ENCODE data around the gene BCL2.
"Not testable (repeated sequence)": the region's sequence is repeated elsewhere in the genome, so short reads cannot be mapped to it uniquely, and the experiment has no call there.

Gene BCL2

DNA sequence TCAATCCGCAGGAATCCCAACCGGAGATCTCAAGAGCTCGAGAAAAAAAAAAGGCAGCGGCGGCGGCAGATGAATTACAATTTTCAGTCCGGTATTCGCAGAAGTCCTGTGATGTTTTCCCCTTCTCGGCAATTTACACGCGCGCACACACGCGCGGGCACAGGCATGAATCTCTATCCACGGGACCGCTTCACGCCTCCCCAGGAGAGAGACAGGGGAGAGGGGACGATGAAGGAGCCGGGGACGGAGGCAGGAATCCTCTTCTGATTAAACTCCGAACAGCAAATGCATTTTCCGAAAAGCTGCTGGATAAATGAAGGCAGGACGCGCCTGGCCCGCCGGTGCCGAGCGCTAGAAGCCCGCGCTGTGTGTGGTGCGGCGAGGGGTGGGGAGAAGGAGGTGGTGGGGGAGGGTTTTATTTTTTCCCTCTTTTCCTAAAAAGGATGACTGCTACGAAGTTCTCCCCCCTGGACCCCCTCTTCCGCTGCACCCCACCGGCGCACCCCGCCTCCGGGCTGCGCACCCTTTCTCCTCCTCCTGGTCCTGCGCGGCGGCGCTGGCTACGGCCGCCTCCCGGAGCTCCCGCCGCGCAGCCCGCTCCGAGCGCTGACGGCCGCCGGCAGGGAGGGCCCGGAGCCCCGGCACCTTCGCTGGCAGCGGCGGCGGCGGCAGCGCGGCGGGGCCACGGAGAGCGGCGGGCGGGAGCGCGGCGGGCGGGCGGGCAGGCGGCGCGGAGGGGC lies at the start of gene BCL2:
TSS of gene BCL2 (minus strand) at position 387 of the 740 bp plus-strand sequence.
- Mint-ChIP-seq H3K4me1 (ENCODE audit: low read depth) (peaks cover 29% of the 10 kb centered on the region), H3K27ac (peak within 1 kb of the TSS; percentile 90), H3K36me3 (ENCODE audit: low read depth) (peaks cover 39% of the 10 kb centered on the region), H3K4me3 (peak within 1 kb of the TSS; percentile 88), H3K9me3 (no peaks in the 10 kb centered on the region), H3K27me3 (ENCODE audit: low read depth) (no peaks in the 10 kb centered on the region)
- no peak for DNase-seq (ENCODE audit: low spot score)

DNA sequence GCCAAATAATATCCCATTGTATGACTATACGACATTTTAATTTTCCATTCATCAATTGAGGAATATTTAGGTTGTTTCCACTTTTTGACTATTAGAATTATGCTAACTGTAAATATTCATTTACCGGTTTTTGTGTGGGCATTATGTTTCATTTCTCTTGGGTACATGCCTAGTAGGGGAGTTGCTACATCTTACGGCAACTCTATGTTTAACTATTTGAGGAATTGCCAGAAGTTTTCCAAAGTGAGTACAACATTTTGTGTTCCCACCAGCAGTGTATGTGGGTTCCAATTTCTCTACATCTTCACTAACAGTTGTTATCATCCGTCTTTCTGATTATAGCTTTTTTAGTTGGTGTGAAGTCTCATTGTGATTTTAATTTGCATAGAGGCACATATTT lies 49.0 kb upstream of the BCL2 start:
- DNase-seq (ENCODE audit: low spot score) = no peak
- peaks cover 33% of the 10 kb centered on the region for H3K4me1 Mint-ChIP-seq (ENCODE audit: low read depth)
- peak overlapping the region; percentile 88 for H3K4me3 Mint-ChIP-seq
- H3K27me3 Mint-ChIP-seq (ENCODE audit: low read depth) = no peaks in the 10 kb centered on the region
- H3K36me3 Mint-ChIP-seq (ENCODE audit: low read depth) = peaks cover 18% of the 10 kb centered on the region
- H3K9me3 Mint-ChIP-seq = peaks cover 26% of the 10 kb centered on the region
- H3K27ac Mint-ChIP-seq = no peak overlapping the region

DNA sequence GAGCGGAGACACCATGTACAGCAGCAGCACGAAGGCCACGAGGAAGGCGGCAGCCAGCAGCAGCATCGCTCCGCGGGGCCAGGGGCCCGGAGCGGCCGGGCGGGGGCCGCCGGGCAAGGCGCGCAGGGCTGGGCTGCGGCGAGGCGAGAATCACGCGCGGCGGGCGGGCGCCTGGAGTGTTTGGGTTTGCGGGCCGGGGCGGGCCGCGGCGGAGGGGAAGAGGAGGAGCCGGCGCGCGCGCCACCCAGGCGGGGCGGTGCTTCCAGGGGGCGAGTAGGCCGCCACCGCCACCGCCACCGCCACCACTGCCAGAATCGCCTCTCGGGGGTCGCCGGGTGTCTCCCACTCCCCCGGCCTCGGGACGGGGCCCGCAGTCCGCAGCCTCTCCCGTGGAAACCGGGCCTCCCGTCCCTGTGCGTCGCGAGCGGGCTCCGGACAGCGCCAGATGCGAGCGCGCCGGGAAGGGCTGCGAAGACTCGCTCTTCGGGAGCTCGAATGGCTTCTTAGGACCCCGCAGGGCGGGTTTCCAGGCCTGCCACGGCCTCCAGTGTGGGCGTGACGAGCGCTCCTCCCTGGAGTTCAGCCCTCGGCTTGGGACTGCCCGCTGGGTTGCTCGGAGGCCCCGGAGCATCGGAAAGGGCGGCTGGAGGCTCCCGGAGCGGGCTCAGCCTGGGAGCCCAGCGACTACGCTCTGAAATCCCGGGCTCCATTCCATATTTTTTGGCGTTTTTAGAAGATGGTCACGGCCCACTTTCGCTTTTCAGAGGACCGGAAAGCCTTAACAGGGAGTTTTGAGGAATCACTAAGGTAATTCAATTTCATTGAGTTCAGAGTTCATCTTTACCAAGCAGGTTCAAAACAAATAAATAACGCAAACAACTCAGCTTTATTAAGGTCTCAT lies 47.7 kb upstream of the BCL2 start, which contains the start of gene KDSR:
TSS of gene KDSR (minus strand) at position 154 of the 901 bp plus-strand sequence. CDS start at position 66, 88 bp downstream.
- Mint-ChIP-seq H3K36me3 (ENCODE audit: low read depth) (peaks cover 20% of the 10 kb centered on the region), H3K9me3 (peaks cover 27% of the 10 kb centered on the region), H3K4me1 (ENCODE audit: low read depth) (peaks cover 35% of the 10 kb centered on the region), H3K27me3 (ENCODE audit: low read depth) (no peaks in the 10 kb centered on the region), H3K4me3 (peak within 1 kb of the TSS; percentile 98), H3K27ac (peak within 1 kb of the TSS; percentile 85)
- DNase-seq (ENCODE audit: low spot score) = peak; percentile 84

DNA sequence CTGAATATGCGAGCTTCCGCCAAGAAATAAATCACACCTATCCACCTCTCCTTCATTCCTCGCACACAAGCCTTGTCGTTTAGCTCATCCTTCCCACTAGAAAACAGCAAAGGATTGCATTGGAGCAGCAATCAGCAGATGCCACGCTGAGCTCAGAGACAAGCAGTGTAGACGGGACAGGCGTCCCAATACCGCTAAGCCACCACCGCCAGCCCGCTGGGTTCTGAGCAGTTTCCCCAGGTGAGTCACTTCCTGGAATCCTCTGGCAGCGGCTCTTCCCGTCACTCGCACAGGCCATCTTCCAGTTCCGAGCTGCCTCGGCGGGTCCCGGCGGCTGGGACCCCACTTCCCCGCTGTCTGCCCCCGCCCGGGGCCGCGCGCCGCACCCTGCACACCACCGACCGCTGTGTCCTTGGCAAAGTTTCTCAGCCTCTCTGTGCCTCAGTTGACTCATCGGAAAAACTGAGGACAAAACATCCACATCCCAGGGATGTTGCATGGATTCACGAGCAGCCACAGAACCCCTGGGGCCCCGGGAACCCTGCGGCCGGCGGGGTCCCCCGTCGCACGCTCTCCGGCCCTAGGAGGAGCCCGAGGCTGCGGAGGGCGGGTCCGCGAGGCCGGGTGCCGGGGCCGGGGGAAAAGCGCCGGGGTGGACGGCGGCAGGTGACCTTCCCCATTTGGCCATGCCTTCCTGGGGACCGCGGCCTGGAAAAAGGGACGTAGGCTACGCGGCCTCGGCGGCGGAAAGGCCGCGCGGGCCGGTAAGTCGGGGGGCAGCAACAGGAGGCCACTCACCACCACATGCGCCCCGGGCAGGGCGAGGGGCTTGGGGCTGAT lies 46.9 kb upstream of the BCL2 start:
- Mint-ChIP-seq H3K27me3 (ENCODE audit: low read depth) (no peaks in the 10 kb centered on the region), H3K4me1 (ENCODE audit: low read depth) (peaks cover 35% of the 10 kb centered on the region), H3K27ac (peak overlapping the region; percentile 85), H3K4me3 (peak overlapping the region; percentile 98), H3K36me3 (ENCODE audit: low read depth) (peaks cover 25% of the 10 kb centered on the region), H3K9me3 (peaks cover 27% of the 10 kb centered on the region)
- DNase-seq (ENCODE audit: low spot score) = peak; percentile 72

DNA sequence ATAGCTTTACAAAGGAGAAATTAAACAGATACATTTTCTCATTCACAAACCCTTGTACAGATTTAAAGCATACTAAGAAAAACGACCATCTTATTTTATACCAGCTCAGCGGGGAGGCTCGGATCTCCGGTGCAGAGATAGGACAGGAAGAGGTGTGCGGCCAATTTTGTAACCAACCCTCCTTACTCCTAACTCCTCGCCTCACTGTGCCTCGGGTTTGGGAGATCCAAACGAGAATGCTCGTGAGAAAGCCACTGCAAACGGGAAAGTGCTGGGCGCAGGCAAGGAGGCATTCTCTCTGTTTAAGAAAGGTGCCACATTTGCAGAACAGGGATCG lies 46.3 kb upstream of the BCL2 start:
- DNase-seq (ENCODE audit: low spot score) = no peak
- H3K27me3 Mint-ChIP-seq (ENCODE audit: low read depth) = no peaks in the 10 kb centered on the region
- peak overlapping the region; percentile 98 for H3K4me3 Mint-ChIP-seq
- peaks cover 35% of the 10 kb centered on the region for H3K4me1 Mint-ChIP-seq (ENCODE audit: low read depth)
- peaks cover 27% of the 10 kb centered on the region for H3K36me3 Mint-ChIP-seq (ENCODE audit: low read depth)
- peaks cover 27% of the 10 kb centered on the region for H3K9me3 Mint-ChIP-seq
- peak overlapping the region; percentile 85 for H3K27ac Mint-ChIP-seq

DNA sequence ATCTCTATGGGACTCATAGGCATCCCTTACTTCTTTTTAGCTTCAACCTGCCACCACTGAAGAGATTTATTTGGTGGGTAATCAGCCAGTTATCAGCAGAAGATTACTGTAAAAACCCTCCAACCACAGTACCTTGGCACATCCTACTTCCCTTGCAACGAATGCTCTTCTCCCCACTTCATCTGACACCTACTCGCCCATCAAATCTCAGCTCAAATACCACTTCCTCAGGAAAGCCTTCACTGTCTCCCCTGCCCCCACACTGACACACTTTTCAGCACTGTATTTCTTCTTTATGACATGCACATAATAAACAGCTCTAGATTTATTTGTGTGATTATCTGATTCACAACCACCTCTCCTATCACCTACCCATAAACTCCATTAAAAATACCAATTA lies 44.4 kb upstream of the BCL2 start:
- Mint-ChIP-seq H3K9me3 (peaks cover 14% of the 10 kb centered on the region), H3K4me1 (ENCODE audit: low read depth) (peaks cover 34% of the 10 kb centered on the region), H3K27ac (no peak overlapping the region), H3K36me3 (ENCODE audit: low read depth) (peaks cover 23% of the 10 kb centered on the region), H3K27me3 (ENCODE audit: low read depth) (no peaks in the 10 kb centered on the region), H3K4me3 (no peak overlapping the region)
- DNase-seq (ENCODE audit: low spot score) = peak; percentile 8

DNA sequence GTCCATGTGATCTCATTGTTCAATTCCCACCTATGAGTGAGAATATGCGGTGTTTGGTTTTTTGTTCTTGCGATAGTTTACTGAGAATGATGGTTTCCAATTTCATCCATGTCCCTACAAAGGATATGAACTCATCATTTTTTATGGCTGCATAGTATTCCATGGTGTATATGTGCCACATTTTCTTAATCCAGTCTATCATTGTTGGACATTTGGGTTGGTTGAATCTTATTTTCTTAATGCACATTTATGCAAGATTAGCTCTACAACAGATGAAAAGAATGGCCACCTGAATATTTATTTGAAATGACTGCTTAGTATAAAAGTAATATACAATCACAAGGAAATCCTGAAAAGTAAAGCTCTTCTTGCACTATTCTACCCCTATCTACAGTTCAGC lies 43.9 kb upstream of the BCL2 start:
- H3K36me3 Mint-ChIP-seq (ENCODE audit: low read depth) = peaks cover 20% of the 10 kb centered on the region
- H3K27me3 Mint-ChIP-seq (ENCODE audit: low read depth); DNase-seq (ENCODE audit: low spot score): not testable (repeated sequence)

DNA sequence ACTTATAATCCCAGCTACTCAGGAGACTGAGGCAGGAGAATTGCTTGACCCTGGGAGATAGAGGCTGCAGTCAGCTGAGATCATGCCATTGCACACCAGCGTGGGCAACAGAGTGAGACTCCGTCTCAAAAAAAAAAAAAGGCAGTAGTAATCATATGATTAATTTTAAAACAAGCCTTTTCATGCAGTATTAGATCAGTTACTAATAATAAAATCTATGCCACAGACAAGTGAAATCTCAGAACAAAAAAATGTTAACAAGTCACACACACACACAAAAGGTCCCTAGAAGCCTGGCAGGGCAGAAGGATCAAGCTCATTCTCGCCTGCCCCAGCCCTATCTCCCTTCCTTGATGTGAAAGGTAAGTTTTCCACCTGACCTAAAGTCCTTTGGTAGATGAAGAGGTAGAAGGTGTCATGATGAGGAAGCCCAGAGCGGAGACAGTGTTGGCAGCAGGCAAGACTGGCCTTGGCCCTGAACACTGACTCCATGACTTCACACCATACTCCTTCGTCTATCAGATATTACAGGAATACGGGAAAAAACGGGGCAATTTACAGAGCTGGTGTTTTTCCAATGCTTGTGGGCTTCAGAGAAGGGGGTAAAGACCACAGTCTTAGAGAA lies 36.8 kb upstream of the BCL2 start:
- H3K27ac Mint-ChIP-seq = no peak overlapping the region
- no peaks in the 10 kb centered on the region for H3K27me3 Mint-ChIP-seq (ENCODE audit: low read depth)
- H3K4me1 Mint-ChIP-seq (ENCODE audit: low read depth) = no peaks in the 10 kb centered on the region
- no peak for DNase-seq (ENCODE audit: low spot score)
- no peak overlapping the region for H3K4me3 Mint-ChIP-seq
- H3K36me3 Mint-ChIP-seq (ENCODE audit: low read depth) = peaks cover 28% of the 10 kb centered on the region
- no peaks in the 10 kb centered on the region for H3K9me3 Mint-ChIP-seq

More for the DNA sequence above, 43.9 kb upstream of the BCL2 start:
- H3K4me3 Mint-ChIP-seq, H3K9me3 Mint-ChIP-seq, H3K27ac Mint-ChIP-seq: not testable (repeated sequence)
- H3K4me1 Mint-ChIP-seq (ENCODE audit: low read depth) = peaks cover 31% of the 10 kb centered on the region

DNA sequence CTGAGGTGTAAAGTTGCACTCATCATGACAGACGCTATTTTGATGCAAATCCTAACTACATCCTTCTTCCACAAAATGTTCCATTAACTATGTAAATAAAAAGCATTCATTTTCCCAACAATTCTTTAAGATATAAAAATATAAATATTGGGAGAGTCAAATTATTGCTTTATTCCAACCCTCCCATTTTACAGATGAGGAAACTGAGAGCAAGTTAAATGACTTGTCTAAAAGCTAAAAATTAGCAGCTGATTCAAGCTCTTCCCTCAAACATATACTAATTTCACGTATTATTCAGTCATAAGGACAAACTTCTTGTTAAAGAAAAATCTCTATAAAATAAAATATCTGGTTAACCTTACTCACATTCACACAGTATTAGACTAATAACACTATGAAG lies 30.7 kb upstream of the BCL2 start:
- no peak overlapping the region for H3K4me3 Mint-ChIP-seq
- H3K9me3 Mint-ChIP-seq = no peaks in the 10 kb centered on the region
- H3K27ac Mint-ChIP-seq = no peak overlapping the region
- no peaks in the 10 kb centered on the region for H3K4me1 Mint-ChIP-seq (ENCODE audit: low read depth)
- no peaks in the 10 kb centered on the region for H3K27me3 Mint-ChIP-seq (ENCODE audit: low read depth)
- peaks cover 37% of the 10 kb centered on the region for H3K36me3 Mint-ChIP-seq (ENCODE audit: low read depth)
- DNase-seq (ENCODE audit: low spot score) = no peak

DNA sequence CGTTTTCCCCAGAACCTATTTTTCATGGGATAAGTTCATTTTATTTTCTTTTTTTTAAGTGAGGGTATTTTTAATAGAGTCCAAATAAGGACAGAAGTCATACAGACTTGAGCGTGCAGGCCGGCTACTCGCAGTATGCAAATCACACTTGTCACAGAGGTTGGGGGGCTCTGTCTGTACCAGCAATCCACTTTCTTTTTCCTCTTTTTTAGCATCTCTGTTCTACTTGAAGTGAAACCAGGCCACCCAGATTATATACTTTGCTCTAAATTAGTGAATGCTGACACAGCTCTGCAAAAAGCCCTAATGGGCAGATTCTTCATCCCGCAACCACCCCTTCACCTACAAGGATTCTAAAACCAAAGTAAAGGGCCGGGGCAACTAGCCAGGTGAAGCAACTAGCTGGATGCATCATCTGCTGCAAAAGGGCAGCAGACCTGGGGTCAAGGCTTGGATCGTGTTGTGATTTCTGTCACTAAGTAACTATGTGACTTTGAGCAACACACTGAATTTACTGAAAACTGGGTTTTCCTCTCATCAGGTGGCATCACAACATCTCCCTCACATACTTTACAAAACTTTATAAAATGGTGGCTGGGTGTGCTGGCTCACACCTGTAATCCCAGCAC lies 29.1 kb upstream of the BCL2 start:
- H3K4me3 Mint-ChIP-seq = no peak overlapping the region
- no peaks in the 10 kb centered on the region for H3K9me3 Mint-ChIP-seq
- peaks cover 33% of the 10 kb centered on the region for H3K36me3 Mint-ChIP-seq (ENCODE audit: low read depth)
- no peak for DNase-seq (ENCODE audit: low spot score)
- H3K27me3 Mint-ChIP-seq (ENCODE audit: low read depth) = no peaks in the 10 kb centered on the region
- no peak overlapping the region for H3K27ac Mint-ChIP-seq
- H3K4me1 Mint-ChIP-seq (ENCODE audit: low read depth) = no peaks in the 10 kb centered on the region

DNA sequence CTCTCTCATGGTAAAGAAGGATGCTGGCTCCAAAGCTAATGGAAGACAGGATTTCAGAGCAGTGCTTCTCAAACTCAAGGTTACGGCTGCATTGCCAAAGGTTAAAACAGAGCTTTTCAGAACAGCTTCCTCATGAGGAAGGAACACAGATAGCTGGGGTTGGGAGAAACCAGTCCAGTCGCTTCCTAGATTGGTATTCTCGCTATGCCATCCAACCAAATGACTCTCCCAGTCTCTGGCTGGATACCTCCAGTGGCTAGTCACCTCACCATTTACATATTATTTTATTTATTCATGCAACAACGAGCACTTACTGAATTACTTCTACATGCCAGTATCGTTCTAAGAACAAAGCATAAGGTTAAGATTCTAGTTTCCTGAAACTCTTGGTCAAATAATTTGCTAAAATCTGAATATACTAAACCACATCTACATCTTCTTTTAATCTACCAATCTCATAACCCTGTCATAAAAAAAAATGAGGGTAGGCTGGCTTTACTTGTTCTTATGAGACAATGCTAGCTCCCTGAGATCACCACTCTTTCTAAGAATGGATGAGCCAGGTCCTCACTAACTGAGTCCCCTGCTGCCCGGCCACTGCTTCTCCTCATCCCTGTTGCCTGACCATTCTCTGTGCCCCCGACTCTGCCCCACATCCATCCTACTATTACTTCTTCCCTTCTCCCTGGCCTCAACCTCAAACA lies 27.1 kb upstream of the BCL2 start:
- peaks cover 35% of the 10 kb centered on the region for H3K36me3 Mint-ChIP-seq (ENCODE audit: low read depth)
- no peak for DNase-seq (ENCODE audit: low spot score)
- H3K4me3 Mint-ChIP-seq = no peak overlapping the region
- no peaks in the 10 kb centered on the region for H3K27me3 Mint-ChIP-seq (ENCODE audit: low read depth)
- H3K9me3 Mint-ChIP-seq = no peaks in the 10 kb centered on the region
- H3K27ac Mint-ChIP-seq = no peak overlapping the region
- no peaks in the 10 kb centered on the region for H3K4me1 Mint-ChIP-seq (ENCODE audit: low read depth)

DNA sequence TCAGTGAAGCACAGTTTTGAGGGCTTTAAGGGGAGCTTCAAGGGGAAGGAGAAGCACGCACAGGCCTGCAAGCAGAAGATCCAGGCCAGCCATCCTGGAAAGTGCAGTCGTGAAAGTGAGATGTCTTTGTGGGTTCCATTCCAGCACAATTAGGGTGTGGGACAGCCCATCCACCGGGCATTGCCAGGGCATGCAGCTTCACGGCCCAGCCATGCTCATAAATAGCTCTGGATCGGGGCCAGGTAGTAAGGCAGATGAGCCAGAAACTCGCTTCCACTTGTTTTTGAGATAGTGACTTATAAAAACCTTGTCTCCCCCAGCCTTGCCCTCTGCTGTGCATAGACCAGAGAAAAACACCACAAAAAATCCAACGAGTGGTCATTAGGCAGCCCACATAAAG lies 26.5 kb upstream of the BCL2 start:
- Mint-ChIP-seq H3K27me3 (ENCODE audit: low read depth) (no peaks in the 10 kb centered on the region), H3K9me3 (no peaks in the 10 kb centered on the region), H3K36me3 (ENCODE audit: low read depth) (peaks cover 36% of the 10 kb centered on the region), H3K4me1 (ENCODE audit: low read depth) (no peaks in the 10 kb centered on the region), H3K27ac (no peak overlapping the region), H3K4me3 (no peak overlapping the region)
- DNase-seq (ENCODE audit: low spot score) = no peak

Data from T-helper 2 cell treated with Interferon-gamma antibody and Interleukin-4, amounts not matched to agents 5 μg/mL and 100 μg/mL, for 36 hours (primary cell).